Eye (tissue), 1 donor: Measurements from ENCODE around the gene GTF2I.
"Not testable (repeated sequence)": the region's sequence is repeated elsewhere in the genome, so short reads cannot be mapped to it uniquely, and the experiment has no call there.

Experiments
- DNase-seq: peaks from one replicate; pipeline ENCODE4 v3.0.0-alpha.2; 2015

GTF2I gene

DNA sequence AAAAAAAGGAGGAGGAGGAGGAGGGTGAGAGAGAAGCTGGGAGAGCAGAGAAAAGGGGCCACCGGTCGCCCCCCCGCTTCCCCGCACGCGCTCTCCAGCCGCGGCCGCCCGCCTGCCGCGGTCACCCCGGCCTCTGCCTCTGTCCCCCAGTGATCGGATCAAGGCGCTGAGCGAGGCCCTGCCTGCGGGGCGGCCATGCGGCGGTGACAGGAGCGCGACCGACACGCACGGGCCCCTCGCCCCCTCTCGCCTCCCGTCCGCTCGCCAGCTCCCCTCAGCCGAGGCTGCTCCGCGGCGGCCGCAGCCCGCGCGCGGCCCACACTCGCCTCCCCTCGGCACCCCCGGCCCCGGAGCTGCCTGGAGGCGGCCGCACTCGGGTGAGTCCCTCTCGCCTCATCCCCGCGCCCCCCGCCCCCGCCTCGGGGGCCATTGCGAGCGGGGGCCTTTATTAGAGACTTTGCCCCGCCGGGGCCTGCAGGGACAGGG lies at the start of gene GTF2I:
Gene GTF2I (plus strand): TSS at position 27 of the 486 bp plus-strand sequence. CDS start 31,411 bp downstream, outside the sequence.
- DNase-seq, result no peak

DNA sequence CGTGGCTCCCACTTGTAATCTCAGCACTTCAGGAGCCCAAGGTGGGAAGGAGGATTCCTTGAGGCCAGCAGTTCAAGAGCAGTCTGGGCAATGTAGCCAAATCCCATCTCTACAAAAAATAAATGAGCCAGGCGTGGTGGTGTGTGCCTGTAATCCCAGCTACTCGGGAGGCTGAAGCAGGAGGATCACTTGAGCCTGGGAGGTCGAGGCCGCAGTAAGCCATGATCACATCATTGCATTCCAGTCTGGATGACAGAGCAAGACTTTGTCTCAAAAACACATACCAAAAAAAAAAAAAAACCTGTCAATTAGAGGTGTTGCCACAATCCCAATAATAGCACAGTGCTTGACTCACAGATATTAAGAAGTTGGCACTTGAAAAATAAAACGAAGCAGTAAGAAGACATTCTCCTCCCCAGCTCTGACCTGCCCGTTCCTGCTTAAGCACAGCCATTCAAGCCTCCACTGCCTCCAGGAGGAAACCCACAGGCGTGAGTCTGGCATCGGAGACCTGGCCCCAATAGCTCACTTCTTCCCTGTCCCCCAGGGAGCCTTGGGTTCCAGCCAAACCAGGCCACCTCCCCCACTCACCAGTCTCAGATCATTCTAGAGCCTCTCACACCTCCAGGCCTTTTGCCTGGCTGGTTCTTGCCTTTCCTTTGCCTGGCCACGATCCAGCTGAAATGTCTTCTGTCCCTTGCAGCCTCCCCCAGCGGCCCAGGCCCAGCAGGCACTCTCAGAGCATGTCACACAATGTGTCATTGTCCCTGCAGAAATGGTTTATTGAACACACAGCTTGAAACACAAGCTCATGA lies 45.3 kb upstream of the GTF2I start:
- DNase-seq, result peak; percentile 58

DNA sequence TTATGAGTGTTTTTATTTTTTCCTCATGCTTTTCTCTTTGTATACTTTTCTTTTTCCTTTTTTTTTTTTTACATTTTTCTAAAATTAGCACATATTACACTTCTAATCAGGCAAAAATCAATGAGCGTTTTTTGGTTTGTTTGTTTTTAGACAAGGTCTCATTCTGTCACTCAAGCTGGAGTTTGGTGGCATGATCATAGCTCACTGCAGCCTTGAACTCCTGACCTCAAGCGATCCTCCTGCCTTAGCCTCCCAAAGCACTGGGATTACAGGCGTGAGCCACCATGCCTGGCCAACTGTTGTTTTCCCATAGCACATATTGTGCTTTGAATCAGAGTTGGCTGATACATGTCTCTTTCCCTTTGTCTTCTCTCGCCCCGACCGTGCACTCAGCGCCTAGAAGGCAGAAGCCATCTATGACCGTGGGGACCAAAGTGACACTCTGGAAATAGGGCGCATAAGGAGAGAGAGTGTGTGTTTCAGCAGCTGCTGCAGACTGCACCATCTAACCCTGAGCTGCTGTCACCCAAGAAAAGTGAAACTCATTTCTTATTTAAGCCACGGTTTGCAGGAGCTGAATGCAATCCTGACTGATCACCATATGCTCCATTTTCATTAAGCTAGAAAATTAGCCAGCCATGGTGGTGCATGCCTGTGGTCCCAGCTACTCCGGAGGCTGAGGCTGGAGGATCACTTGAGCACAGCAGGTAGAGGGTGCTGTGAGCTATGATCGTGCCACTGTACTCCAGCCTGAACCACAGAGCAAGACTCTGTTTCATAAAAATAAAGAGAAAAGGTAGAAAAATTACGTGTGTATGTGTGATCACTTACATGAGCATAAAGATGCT lies 41.4 kb upstream of the GTF2I start:
- DNase-seq, result peak; percentile 35

DNA sequence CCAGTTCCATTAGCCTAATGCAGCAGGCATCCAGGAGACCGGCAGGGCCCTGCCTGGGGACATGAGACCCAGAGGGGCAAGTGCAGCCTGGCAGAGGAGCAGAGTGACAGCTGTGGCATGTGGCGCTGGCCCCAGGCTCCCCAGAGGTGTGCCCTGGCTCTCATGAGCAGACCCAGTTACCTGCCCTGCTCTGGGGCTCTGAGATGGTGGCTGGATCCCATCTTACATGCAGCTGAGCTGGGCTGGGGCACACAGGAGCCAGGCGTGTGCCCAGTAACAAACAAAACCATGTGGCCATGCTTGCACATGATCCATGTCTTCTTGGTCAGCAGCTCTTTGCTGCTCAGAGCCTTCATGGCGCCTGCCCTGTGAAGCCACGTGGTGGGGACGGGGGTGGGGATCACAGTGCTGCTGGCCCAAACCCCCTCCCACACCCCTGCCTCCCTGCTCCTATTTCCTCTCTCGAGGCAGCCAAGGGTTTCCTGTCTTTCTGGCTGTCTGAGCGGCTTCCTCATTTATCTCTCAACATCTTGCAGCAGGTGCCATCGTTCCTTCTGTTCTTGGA lies 40.3 kb upstream of the GTF2I start:
- DNase-seq, result peak; percentile 47

DNA sequence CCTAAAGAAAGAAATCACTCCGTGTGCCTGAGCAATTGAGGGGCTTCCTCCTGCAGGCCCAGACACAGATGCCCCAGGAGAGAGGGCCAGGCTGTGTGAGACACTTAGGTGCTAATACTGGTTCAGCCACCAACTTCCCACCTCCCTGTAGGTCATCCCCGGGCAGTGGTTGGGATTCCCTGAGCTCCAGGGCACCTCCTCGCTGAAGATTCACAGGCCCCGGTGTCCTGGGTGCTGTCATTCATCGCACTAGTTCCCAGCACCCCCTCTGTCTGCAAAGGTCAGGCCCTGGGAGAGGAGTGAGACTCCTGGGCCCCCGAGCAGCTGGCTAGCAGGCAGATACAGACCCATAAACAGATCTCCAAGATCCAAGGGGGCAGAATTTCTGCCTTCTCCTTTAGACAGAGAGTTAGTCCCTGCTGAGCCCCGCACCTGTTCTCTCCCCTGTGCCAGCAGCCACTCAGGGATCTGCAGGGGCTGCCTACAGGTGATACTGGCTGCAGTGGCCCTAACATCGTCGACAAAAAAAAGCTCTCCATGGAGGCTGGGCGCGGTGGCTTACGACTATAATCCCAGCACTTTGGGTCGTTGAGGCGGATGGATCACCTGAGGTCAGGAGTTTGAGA lies 38.2 kb upstream of the GTF2I start:
- DNase-seq, result no peak

DNA sequence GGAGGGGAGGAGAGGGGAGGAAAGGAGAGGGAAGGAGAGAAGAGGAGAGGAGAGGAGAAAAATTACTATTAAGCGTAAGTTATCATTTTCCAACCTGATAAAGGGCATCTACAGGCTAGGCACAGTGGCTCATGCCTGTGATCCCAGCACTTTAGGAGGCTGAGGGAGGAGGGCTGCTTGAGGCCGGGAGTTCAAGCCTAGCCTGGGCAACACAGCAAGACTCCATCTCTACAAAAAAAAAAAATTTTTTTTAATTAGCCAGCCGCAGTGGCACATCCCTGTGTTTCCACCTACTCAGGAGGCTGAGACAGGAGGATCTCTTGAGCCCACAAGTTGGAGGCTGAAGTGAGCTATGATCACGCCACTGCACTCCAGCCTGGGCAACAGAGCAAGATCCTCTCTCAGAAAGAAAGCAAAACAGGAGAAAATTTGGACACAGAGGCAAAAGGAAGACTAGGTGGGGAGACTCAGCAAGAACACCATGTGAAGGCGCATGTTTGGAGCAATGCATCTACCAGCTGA lies 35.2 kb upstream of the GTF2I start:
- DNase-seq, result no peak

DNA sequence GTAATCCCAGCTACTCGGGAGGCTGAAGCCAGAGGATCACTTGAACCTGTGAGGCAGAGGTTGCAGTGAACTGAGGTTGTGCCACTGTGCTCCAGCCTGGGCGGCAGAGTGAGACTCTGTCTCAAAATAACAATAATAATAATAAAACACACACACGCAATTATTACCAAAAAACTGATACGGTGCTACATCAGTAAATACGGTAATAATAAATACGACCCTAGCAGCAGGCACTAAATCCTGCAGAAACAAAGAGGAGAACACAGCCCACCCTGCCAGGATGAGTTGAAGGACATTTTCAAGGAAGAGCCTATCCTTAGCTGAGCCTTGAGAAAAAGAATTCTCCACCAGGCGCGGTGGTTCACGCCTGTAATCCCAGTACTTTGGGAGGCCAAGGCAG lies 34.4 kb upstream of the GTF2I start:
- DNase-seq, result no peak

DNA sequence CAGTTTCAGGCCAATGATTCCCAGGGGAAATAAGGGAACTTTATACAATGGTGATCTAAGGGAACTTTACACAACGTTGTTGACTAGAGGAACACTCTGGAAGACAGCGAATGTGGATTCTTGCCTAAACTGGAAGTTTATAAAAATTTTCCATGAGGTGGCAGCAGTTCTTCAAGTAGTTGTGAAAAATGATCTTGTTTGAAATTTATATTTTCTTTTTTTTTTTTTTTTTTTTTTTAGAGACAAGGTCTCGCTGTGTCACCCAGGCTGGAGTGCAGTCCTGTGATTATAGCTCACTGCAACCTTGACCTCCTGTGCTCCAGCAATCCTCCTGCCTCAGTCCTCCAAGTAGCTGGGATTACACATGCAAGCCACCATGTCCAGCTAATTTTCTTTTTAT lies 32.1 kb upstream of the GTF2I start:
- peak; percentile 53 for DNase-seq

DNA sequence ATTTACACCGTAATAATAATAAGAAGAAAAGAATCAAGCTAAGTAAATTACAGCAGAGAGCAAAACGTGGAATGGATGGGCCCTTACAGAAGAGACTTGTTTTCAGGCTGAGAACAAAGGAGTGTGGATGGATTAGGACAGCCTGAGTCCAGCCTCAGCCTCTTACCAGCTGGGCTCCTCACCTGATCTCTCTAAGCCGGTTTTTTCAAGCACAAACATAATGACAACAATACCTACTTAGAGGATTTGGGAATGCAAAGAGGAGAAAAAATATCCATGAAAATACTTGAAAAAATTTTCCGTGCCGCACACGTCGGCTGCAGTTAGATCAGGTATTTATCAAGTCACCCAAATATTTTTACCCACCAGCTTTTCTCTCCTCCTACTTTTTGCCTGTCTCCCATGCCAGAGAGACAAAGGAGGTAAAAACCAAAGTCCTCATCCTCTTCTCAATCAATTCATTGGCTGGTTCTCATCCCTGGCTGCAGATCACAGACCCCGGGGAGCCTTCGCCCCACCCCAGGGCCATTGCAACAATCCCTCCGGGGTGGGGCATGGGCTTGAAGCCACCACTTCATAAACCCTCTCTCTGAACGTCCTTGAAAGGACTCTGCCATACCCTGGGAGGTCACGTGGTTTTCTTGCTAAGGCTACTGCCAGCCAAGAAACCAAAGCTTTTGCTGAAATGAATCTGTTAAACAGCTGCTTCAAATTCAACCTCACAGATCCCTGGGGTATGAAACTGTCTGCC lies 29.7 kb upstream of the GTF2I start:
- DNase-seq, result peak; percentile 85

DNA sequence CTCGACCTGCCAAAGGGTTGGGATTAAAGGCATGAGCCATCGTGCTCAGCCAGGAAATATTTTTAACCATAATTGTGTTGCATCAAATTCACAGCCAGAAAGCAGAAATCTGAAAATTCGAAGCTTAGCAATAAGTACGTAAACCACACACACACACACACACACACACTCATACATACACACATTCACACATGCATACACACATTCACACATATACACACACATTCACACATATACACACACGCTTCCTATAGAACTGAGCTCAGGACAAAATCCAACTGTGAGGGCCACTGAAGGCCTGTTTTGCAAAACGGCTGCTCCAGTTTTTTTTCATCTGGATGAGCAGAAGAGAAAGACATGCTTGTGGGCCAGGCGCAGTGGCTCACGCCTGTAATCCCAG lies 25.0 kb upstream of the GTF2I start:
- no peak for DNase-seq

DNA sequence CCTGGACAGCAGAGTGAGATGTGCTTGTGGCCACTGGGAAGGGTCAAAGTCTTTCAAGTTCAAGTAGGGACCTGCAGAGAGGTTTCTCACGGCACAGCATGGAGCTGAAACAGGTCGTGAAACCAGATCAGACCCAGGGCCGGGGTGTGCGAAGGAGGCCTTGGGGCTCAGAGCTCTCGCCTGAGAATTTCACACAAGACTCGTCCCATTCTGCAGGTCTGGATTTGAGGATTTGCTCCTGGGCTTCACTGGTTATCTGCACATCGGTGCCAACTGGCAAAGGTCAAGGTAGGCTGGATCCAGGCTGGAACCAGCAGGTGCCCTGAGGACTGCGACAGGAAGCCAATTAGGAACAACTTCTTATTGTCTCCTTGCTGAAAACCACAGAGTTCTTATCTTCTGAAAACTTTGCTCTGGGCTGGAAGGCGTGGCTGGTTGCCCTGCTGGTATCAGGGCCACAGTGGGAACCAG lies 24.0 kb upstream of the GTF2I start:
- DNase-seq, result no peak

DNA sequence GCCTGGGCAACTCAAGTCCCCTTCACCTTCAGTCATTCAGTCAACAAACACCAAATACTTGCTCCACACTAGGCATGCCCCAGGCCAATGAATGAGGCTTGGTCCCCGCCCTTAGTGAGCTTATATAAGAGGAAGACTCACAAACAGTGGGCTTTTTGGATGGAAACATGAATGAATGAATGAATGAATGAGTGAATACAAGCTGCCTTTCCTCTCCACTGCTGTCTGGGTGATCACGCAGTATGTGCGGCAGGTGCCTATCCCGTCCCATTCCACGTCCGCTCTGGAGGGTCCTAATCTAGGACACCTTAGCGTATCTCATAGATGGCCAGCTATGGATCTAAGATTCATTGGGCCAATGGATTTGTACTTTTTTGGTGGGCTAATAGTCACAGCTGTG lies 19.8 kb upstream of the GTF2I start:
- DNase-seq, result no peak

DNA sequence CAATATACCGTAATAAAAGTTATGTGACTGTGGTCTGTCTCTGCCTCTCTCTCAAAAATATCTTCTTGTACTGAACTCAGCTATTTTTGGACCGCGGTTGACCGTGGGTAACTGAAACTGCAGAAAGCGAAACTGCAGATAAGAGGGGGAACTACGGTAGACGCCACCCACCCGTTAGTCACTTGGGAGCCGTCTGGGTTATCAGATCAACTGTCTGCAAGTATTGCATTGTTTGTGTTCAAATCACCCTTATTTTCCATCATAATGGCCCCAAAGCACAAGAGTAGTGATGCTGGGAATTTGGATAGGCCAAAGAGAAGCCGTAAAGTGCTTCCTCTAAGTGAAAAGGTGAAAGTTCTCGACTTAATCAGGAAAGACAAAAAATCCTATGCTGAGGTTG lies 7.5 kb upstream of the GTF2I start:
- DNase-seq, result not testable (repeated sequence)

DNA sequence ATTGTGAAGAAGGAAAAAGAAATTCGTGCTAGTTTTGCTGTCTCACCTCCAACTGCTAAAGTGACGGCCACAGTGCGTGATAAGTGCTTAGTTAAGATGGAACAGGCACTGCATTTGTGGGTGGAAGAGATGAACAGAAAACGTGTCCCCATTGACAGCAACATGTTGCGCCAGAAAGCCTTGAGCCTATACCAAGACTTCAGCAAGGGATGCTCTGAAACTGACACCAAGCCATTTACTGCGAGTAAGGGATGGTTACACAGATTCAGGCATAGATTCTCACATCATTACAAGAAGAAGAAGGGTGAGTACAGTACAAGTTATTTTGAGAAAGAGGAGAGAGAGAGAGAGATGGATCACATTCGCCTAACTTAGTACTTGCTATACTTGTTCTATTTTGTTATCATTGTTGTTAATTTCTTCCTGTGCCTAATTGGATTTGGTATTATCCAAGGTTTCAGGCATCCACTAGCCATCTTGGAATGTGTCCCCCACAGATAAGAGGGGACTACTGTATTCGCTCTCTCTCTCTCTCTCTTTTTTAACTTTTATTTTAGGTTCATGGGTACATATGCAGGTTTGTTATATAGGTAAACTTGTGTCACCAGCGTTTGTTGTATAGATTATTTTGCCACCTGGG lies 6.9 kb upstream of the GTF2I start:
- DNase-seq, result not testable (repeated sequence)

DNA sequence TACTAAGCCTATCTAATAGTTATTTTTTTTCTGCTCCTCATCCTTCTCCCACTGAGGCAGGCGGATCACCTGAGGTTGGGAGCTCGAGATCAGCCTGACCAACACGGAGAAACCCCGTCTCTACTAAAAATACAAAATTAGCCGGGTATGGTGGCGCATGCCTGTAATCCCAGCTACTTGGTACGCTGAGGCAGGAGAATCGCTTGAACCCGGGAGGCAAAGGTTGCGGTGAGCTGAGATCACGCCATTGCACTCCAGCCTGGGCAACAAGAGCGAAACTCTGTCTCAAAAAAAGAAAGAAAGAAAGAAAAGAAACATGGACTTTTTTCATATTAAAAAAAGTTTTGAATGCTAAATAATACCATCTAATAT lies 6.4 kb upstream of the GTF2I start:
- DNase-seq, result not testable (repeated sequence)

DNA sequence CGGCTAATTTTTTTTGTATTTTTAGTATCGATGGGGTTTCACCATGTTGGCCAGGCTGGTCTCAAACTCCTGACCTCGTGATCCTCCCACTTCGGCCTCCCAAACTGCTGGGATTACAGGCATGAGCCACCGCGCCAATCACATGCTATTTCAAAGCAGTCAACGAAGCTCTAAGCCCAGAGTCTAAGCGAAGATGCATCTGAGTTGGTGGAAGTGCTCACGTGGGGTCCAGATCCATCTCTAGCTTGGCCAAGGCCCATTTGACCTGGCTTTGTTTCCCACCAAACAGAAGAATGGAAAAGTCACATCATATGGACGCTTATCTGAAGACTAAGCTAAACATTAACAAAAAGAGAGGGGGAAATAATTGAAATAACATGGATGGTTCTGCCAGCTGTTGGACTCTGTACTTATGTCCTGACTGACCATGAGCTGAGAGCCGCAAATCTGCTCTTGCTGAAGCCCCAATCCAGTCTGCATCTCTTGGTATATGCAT lies 3.8 kb upstream of the GTF2I start:
- no peak for DNase-seq

DNA sequence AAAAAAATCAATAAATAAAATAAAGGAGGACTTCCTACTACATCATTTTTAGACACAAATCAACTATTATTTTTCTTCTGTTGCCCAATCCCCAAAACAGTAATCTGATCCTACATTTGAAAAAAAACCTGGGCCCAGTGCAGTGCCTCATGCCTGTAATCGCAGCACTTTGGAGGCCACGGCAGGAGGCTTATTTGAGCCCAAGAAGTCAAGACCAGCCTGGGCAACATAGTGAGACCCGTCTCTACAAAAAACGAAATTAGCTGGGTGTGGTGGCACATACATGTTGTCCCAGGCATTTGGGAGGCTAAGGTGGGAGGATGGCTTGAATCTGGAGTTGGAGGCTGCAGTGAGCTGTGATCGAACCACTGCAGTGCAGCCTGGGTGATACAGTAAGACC lies 2.7 kb upstream of the GTF2I start:
- no peak for DNase-seq

DNA sequence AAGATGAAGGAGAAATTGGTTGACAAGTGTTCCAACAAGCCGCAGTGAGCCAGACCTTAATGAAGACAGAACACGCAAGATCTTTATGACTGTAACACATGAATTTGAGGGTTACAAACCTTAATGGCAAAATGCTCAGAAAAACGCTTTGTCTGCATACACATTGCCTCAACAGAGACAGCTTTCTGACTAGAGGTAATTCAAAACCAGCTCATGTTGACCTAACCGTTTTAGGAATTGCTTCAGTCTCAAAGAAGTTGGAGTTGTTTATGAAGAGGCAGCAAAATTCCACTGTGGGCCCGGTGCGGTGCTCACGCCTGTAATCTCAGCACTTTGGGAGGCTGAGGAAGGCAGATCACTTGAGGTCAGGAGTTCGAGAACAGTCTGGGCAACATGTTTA lies 2.2 kb upstream of the GTF2I start:
- DNase-seq, result no peak

DNA sequence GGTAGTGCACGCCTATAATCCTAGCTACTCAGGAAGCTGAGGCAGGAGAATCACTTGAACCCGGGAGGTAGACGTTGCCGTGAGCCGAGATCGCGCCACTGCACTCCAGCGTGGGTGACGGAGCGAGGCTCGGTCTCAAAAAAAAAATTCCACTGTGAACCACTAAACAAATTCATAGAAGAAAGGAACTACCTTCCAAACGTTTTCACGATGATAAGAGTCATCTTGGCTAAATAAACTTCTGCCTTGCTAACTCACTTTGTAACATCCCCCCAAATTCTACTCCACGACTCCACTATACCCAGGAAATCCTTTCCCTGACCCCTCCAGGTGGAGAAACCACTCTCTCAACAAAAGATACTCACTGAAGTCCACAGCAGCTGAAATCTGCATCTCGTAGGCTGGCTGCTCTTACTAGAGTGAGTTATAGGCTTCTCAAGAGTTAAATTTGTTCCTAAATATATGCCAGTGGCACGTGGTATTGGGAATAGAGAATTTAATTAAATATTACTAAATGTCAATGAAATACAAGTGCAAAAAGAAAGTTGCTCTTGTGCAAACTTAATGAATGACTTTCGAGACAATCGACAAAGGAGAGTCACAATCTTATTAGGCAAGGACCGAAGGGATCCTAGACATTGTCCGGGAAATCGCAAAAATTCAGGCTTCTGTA lies 1.6 kb upstream of the GTF2I start:
- no peak for DNase-seq

DNA sequence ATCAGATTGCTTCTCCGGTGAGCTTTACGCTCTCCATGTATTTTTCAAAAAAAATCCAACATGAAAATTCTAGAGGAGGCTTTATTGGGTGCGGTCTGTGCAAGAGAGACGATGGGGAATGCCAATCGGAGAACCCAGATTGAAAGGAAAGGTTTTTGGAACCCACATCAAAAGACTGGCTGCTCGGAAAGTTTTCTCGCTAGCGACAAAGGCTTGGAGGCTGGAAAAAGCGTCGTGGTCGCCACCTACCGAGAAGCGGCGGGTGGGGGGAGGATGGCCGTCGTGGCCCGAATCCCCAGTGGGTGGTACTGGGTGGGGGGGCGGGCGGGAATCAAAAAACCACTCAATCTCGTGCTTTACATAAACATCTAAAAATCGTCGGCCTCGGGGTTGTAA lies 1.1 kb upstream of the GTF2I start:
- peak; percentile 81 for DNase-seq
